ENCODE data around the gene SKI.

DNA sequence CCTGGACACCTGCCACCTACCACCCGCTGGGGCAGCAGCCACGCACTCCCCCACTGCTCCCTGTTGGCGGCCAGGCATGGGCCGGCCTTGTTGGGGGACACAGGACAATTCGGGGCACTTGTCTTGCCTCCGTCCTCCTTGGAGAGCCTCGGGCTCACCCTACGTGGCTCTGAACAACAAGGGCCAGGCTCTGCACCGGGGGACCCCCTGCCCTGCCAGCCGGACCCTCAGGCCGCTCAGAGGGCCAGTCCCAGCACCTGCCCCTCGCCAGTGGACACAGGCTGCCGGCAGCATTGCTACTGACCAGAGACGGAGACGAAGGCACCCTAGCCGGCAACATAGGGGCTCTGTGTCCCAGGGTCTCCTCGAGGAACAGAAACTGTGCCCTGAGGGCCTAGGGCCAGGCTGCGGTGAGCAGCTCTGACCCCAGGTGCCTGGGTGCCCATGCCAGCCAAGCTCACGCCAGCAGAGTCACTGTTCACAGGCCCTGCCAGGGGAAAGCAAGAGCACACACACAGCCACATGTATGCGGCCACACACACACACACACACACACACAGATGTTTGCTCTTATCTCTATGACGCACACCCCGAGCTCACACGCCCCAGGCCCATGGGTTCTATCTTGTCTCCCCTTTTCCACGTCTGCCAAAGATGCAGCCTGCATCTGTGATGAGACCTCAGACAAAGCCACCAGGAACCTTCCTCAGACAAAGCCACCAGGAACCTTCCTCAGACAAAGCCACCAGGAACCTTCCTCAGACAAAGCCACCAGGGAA, 117.4 kb downstream of the SKI start:
- TF ChIP-seq, protein P1, sequence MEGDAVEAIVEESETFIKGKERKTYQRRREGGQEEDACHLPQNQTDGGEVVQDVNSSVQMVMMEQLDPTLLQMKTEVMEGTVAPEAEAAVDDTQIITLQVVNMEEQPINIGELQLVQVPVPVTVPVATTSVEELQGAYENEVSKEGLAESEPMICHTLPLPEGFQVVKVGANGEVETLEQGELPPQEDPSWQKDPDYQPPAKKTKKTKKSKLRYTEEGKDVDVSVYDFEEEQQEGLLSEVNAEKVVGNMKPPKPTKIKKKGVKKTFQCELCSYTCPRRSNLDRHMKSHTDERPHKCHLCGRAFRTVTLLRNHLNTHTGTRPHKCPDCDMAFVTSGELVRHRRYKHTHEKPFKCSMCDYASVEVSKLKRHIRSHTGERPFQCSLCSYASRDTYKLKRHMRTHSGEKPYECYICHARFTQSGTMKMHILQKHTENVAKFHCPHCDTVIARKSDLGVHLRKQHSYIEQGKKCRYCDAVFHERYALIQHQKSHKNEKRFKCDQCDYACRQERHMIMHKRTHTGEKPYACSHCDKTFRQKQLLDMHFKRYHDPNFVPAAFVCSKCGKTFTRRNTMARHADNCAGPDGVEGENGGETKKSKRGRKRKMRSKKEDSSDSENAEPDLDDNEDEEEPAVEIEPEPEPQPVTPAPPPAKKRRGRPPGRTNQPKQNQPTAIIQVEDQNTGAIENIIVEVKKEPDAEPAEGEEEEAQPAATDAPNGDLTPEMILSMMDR (IDR thresholded peaks at IDR 0.05) = no peak
- TF ChIP-seq POLR2A (IDR thresholded peaks at IDR 0.05) (no peak), POLR2AphosphoS5 (IDR thresholded peaks at IDR 0.05) (no peak)

All from breast epithelium (tissue), 3 donors.